ENCODE results near the gene MICAL3.

GRCh38 chr22:18024276-18024939 is at the start of gene MICAL3:
- TF ChIP-seq NUFIP1 (IDR thresholded peaks at IDR 0.05; ENCODE audit: partially characterized antibody) (no peak), ZNF699 (CRISPR knock-in tag; IDR thresholded peaks at IDR 0.05; ENCODE audit: insufficient replicate concordance) (no peak), CTCF (IDR thresholded peaks at IDR 0.05 in 2 of 3, conservative IDR thresholded peaks at IDR 0.05 in 1 of 3; ENCODE audit: insufficient read depth in 2 of 3, low read depth in 1 of 3, low read length in 3 of 3) (peak; percentile 76 to 86 (median 82)), E2F4 (CRISPR knock-in tag; IDR thresholded peaks at IDR 0.05; ENCODE audit: low read depth) (no peak), FOXJ3 (CRISPR knock-in tag; IDR thresholded peaks at IDR 0.05) (no peak), POLR2AphosphoS2 (IDR thresholded peaks at IDR 0.05; ENCODE audit: low read length) (no peak), HDAC8 (tag; IDR thresholded peaks at IDR 0.05) (no peak), ZFP30 (CRISPR knock-in tag; IDR thresholded peaks at IDR 0.05; ENCODE audit: borderline replicate concordance) (no peak), ZKSCAN8 (CRISPR knock-in tag; IDR thresholded peaks at IDR 0.05) (no peak), POLR2A (conservative IDR thresholded peaks at IDR 0.05) (no peak), LARP7 (IDR thresholded peaks at IDR 0.05) (no peak)

Measured in K562 (cell line).